GM15510 (cell line): ENCODE measurements around the gene MMD.

Experiments
- POLR2A ChIP-seq: IDR thresholded peaks from 3 replicates; pipeline ENCODE4 v1.6.1; 2011; ENCODE audit warnings: borderline replicate concordance; ENCODE audit not compliant: insufficient read length; ENCODE audit errors: extremely low read depth

The MMD gene

GRCh38 chr17:55450232-55450825, 28.7 kb upstream of the MMD start:
- TF ChIP-seq POLR2A = no peak

DNA sequence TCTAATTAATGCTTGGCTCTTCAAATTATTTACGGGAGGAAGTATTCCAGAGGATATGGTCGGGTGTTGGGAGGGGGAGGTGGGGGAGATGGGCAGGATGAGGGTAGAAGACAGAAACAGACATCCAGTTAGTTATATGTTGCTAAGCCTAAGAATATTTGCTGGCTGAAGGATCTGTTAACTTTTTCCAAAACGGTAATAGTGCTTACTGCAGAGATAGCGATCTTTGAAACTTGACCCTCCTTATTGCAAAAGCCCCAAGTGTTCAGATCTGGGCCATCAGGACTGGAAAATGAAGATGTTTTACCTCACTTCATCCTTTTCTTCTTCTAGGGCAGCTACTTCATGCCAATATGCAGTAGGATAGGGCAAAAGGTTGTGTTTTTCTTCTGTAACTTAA, 27.0 kb upstream of the MMD start:
- TF ChIP-seq POLR2A = no peak

- TF ChIP-seq POLR2A = no peak
Observed at GRCh38 chr17:55446581-55447205, 25.1 kb upstream of the MMD start.

DNA sequence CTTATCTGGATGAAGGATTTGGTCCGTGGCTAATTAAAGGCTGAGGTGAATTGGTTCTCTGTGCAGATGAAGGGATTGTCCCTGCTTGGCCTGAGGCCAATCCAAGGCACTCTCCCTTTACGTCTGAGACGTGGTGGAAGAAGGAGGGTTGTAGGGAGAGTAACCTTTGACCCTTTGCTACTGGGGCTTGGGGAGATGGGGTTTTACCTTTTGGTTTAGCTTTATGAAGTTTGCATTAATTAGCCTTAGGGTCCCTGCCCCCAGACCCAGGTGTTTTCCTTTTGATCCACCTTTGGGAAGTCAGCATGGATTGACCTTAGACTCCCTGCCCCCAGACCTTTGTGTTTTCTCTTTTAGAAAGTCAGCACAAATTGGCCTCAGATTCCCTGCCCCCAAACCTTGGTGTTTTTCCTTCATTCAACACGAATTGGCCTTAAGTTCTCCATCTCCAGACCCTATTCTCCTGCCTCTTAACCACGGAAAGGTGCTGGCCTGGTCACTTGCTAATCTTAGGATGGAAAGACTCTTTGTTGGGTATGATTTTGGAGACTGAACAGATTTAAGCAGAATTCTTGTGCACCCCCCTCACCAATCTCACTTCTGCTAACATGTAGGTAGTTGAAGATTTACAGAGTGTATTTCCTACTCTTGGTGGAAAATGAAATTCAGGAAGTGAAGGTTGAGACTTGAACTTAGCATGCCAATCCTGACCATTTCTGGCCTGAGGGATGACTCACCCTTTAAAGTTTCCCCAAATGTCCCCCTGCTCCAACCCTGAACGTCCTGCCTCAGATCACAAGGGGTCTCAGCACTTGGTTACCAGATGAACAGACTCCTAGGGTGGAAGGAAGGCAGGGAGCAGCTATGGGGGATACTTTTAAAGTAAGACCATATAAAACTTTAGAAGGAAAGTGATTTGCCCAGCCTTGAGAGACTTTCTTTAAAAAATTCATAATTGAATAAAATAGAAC, 23.1 kb upstream of the MMD start:
- TF ChIP-seq POLR2A = no peak

- TF ChIP-seq POLR2A = no peak
Observed at GRCh38 chr17:55443904-55444303, 22.3 kb upstream of the MMD start.

DNA sequence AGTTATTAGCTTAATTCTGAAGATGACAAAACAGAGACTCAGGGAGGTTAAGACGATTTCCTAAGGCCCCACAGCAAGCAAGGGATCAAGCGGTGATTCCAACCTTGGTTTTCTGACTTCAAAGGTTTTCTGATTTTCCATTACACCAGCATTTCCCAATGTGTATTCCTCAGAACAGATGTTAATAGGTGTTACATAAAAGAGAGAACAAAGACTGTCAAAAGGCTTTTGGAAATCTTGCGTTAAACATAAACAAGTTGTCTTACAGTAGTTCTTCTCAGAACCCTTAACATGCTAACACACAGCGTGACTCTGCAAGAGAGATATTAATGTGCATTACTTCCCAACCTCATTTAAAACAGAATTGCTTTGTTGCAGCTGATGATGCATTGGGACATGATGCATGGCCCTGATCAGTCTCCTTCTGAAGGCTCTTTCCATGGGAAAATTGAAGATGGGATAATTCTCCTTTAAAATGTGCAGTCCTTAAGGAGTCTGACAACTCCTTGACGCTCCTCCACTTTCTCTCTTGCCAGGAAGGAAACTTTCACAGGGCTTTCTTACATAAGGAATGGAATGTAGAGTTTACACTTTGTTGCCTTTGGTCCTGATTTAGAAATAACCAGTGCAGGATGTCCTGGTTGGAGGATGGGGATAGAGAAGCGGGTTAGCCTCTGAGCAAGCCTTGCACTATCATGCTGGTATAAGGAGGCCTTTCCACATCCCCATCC, 21.5 kb upstream of the MMD start:
- TF ChIP-seq POLR2A = no peak

GRCh38 chr17:55442462-55442861, 20.8 kb upstream of the MMD start:
- no peak for TF ChIP-seq POLR2A

DNA sequence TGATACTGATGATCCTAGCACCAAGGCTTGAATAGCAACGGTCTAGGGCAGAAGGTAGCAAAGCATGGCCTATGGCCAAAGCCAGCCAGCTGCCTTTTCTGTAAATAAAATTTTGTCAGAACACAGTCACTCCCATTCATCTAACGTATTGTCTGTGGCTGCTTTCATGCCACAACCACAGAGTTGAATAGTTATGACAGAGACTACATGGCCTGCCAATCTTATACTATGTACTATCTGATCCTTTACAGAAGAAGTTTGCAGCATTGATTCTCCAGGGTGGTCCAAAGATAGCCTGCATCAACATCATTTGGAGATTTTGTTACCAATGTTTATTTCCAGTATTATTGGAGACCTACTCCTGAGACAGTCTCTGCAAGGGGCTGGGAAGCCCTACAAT, 19.9 kb upstream of the MMD start:
- TF ChIP-seq POLR2A = no peak

DNA sequence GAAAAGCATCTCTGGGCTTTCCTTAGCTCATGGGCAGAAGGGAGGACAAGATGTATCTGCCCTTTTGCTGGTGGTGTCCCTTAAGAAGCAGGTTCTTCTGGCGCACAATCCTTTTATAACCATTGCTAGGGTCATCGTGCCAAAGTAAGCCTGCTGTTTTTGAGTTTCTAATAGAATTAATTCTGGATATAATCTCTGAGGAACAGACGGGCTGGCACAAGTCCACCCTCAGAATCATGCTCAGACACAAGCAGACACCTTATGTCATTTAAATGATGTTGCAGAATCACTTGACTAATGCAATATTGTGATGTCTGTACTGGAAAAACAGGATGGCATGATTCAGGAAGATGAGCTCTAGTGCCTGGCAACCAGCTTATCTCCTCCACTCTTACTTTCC, 18.8 kb upstream of the MMD start:
- TF ChIP-seq POLR2A = no peak

GRCh38 chr17:55437159-55437605, 15.5 kb upstream of the MMD start:
- no peak for TF ChIP-seq POLR2A

- TF ChIP-seq POLR2A = no peak
Observed at GRCh38 chr17:55436224-55437158, 14.9 kb upstream of the MMD start.

DNA sequence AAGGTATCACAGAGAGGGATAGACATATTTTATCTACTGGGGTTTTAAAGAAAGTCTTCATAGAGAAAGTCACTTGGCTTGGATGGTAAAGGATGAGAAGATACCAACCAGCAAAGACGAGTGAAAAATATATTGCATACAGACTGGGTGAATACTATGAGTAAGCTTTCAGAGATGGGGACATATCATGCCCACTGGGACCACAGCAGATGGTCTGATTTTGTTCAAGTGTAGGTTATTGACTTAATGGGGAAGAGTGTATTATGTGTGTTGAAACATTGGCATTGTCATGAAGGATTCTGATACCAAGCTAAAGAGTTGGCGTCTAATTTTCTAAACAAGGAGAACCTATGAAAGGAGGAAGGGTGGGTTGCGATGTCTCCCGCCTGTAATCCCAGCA, 13.8 kb upstream of the MMD start:
- no peak for TF ChIP-seq POLR2A

- TF ChIP-seq POLR2A = no peak
Observed at GRCh38 chr17:55434721-55435120, 13.1 kb upstream of the MMD start.
